Suprapubic skin (tissue), 3 donors: ENCODE data around the gene FRMD3.

ENCODE experiments used
- CTCF ChIP-seq, 2 donors: fragments of 200-600 bp in 1 of 2; fragments of 450-650 bp in 1 of 2; sonication (generic) in 1 of 2; IDR thresholded peaks; one replicate each; pipeline ENCODE4 v1.5.1; 2016 to 2019; ENCODE audit warnings: antibody characterized with exemption in 2 of 2, mild to moderate bottlenecking in 1 of 2, moderate library complexity in 1 of 2
- POLR2AphosphoS5 ChIP-seq, 3 donors: sonication (generic); formaldehyde crosslinking; IDR thresholded peaks; one replicate each; pipeline ENCODE4 v1.6.1; 2017; ENCODE audit warnings: antibody characterized with exemption in 3 of 3

GRCh38 chr9:83199240-83199639, 339.0 kb downstream of the FRMD3 start:
- TF ChIP-seq CTCF (IDR thresholded peaks at IDR 0.05) (peak; percentile 35 to 53), POLR2AphosphoS5 (IDR thresholded peaks at IDR 0.05) (no peak)
